Mesenchymal stem cell (in vitro differentiated cells and primary cell): ENCODE results near the gene TNS1. TPM values are rescaled to one million over a fixed set of nuclear protein-coding genes. Genes with fewer than 3 reads are reported as not detected.
A peak's percentile ranks its signal among the peaks of the same experiment; 100 is the strongest.

Source experiments
- DNase-seq: peaks from one replicate; pipeline ENCODE4 v3.0.0-alpha.2; 2013
- H2AFZ ChIP-seq: one replicate; pipeline ENCODE4 v1.6.1; 2013; ENCODE audit warnings: low read depth, mild to moderate bottlenecking, control low read depth, inconsistent platforms, low read length, moderate library complexity
- H2AK5ac ChIP-seq: 2 replicates; pipeline ENCODE4 v1.6.1; 2013; ENCODE audit warnings: low read length, moderate library complexity, mild to moderate bottlenecking, inconsistent platforms; ENCODE audit not compliant: severe bottlenecking
- H2BK120ac ChIP-seq: one replicate; pipeline ENCODE4 v1.6.1; 2013; ENCODE audit warnings: low read depth, mild to moderate bottlenecking, inconsistent platforms, low read length, moderate library complexity
- H2BK12ac ChIP-seq, 2 experiments: one replicate each; pipeline ENCODE4 v1.6.1; 2013; ENCODE audit warnings: inconsistent platforms in 2 of 2, low read length in 2 of 2, mild to moderate bottlenecking in 2 of 2, moderate library complexity in 2 of 2, control low read depth in 1 of 2
- H2BK15ac ChIP-seq: one replicate; pipeline ENCODE4 v1.6.1; 2013; ENCODE audit warnings: mild to moderate bottlenecking, low read depth, inconsistent platforms; ENCODE audit not compliant: poor library complexity, severe bottlenecking
- H2BK5ac ChIP-seq: 2 replicates; pipeline ENCODE4 v1.6.1; 2013; ENCODE audit warnings: low read depth, mild to moderate bottlenecking, low read length, control low read depth, inconsistent platforms; ENCODE audit not compliant: poor library complexity, severe bottlenecking
- H3K14ac ChIP-seq, 2 experiments: one replicate each; pipeline ENCODE4 v1.6.1; 2013; ENCODE audit warnings: inconsistent platforms in 2 of 2, low read length in 2 of 2, control low read depth in 1 of 2, mild to moderate bottlenecking in 1 of 2, moderate library complexity in 1 of 2
- H3K18ac ChIP-seq, 2 experiments: one replicate each; pipeline ENCODE4 v1.6.1; 2013; ENCODE audit warnings: inconsistent platforms in 2 of 2, low read length in 2 of 2, control low read depth in 1 of 2, low read depth in 1 of 2, mild to moderate bottlenecking in 1 of 2
- H3K23ac ChIP-seq, 2 experiments: one replicate each; pipeline ENCODE4 v1.6.1; 2013; ENCODE audit warnings: inconsistent platforms in 2 of 2, low read length in 2 of 2, mild to moderate bottlenecking in 2 of 2, moderate library complexity in 2 of 2, control low read depth in 1 of 2
- H3K27ac ChIP-seq: 2 replicates; pipeline ENCODE4 v1.5.1; 2013; ENCODE audit warnings: mild to moderate bottlenecking, moderate library complexity, low read length, control low read depth, inconsistent platforms; ENCODE audit not compliant: poor library complexity, severe bottlenecking
- H3K27me3 ChIP-seq, 2 experiments: 2 replicates each; pipeline versions ENCODE4 v1.6.1 to v1.7.0; 2013; ENCODE audit warnings: low read length in 2 of 2, mild to moderate bottlenecking in 2 of 2, moderate library complexity in 2 of 2, control low read depth in 1 of 2, inconsistent platforms in 1 of 2; ENCODE audit not compliant: control insufficient read depth in 1 of 2, insufficient read depth in 1 of 2
- H3K36me3 ChIP-seq, 2 experiments: 2 replicates each; pipeline versions ENCODE4 v1.6.1 to v1.7.0; 2013; ENCODE audit warnings: low read length in 2 of 2, control low read depth in 1 of 2, inconsistent platforms in 1 of 2, low read depth in 1 of 2, mild to moderate bottlenecking in 1 of 2; ENCODE audit not compliant: insufficient read depth in 2 of 2, control insufficient read depth in 1 of 2
- H3K4ac ChIP-seq, 2 experiments: one replicate each; pipeline ENCODE4 v1.6.1; 2013; ENCODE audit warnings: inconsistent platforms in 2 of 2, low read length in 2 of 2, mild to moderate bottlenecking in 2 of 2, moderate library complexity in 2 of 2, control low read depth in 1 of 2, low read depth in 1 of 2
- H3K4me1 ChIP-seq: 2 replicates; pipeline ENCODE4 v1.6.1; 2013; ENCODE audit warnings: low read depth, low read length, control low read depth; ENCODE audit not compliant: control insufficient read depth, insufficient read depth
- H3K4me2 ChIP-seq: 2 replicates; pipeline ENCODE4 v1.6.1; 2013; ENCODE audit warnings: low read length, mild to moderate bottlenecking, inconsistent platforms; ENCODE audit not compliant: poor library complexity, severe bottlenecking
- H3K4me3 ChIP-seq, 2 experiments: 2 replicates each; pipeline versions ENCODE4 v1.5.1 to v1.7.0; 2013; ENCODE audit warnings: low read length in 2 of 2, mild to moderate bottlenecking in 2 of 2, control low read depth in 1 of 2, low read depth in 1 of 2; ENCODE audit not compliant: insufficient read depth in 1 of 2
- H3K79me1 ChIP-seq: replicated peaks from 2 replicates; pipeline ENCODE4 v1.6.1; 2013; ENCODE audit warnings: mild to moderate bottlenecking, control low read depth, low read length, inconsistent platforms; ENCODE audit not compliant: poor library complexity, severe bottlenecking
- H3K9ac ChIP-seq: 2 replicates; pipeline ENCODE4 v1.7.0; 2013; ENCODE audit warnings: mild to moderate bottlenecking, low read length, moderate library complexity
- H3K9me3 ChIP-seq: 2 replicates; pipeline ENCODE4 v1.7.0; 2013; ENCODE audit warnings: mild to moderate bottlenecking, low read length; ENCODE audit not compliant: control insufficient read depth
- H4K8ac ChIP-seq: one replicate; pipeline ENCODE4 v1.6.1; 2013; ENCODE audit warnings: inconsistent platforms, mild to moderate bottlenecking, low read length, moderate library complexity
- H4K91ac ChIP-seq: one replicate; pipeline ENCODE4 v1.6.1; 2013; ENCODE audit warnings: mild to moderate bottlenecking, low read length, inconsistent platforms
- WGBS: methylation state at CpG from one replicate; pipeline ENCODE4 v1.1.7; 2013; ENCODE audit warnings: mixed read lengths; 5-methylcytosine and 5-hydroxymethylcytosine counted together
- small RNA-seq: library from polyadenylated mRNA; stranded (forward); fragments of <200 nt; extraction: miRNeasy Mini kit (QIAGEN cat#:217004); gene quantifications from one replicate; pipeline ENCODE3, GENCODE V24; 2013; ENCODE audit warnings: low read depth

Gene TNS1

DNA sequence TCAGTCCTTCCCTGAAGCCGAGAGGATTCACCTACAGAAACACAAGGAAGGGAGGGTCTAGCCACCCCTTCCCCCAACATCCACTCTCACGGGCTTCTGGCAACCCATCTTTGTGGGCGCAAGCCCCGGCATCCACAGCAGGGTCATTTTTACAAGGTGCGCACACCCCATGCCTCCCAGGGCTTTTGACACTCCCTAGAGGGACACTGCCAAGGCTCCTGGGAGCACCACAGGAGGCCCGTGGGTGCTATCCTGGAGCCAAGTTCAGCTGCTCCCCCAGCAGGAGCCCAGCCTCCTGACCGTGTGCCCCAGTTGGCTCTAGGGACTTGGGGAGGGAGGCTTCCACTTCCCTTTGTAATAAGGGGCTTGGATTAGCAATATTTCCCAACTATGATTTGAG lies 251.6 kb downstream of the TNS1 start:
- no peak overlapping the region for H2AFZ ChIP-seq
- no peaks in the 10 kb centered on the region for H3K79me1 ChIP-seq
- peaks cover 2% of the 10 kb centered on the region for H3K4me1 ChIP-seq
- DNase-seq, result no peak
- no peak overlapping the region for H3K4me2 ChIP-seq
- no peak overlapping the region for H3K4ac ChIP-seq
- no peak overlapping the region for H3K4me3 ChIP-seq
- peak overlapping the region; percentile 31 for H2BK15ac ChIP-seq
- no peaks in the 10 kb centered on the region for H3K9me3 ChIP-seq
- no peak overlapping the region for H2BK5ac ChIP-seq
- H3K9ac ChIP-seq, result no peak overlapping the region
- H2AK5ac ChIP-seq, result no peak overlapping the region
- H3K18ac ChIP-seq, result no peak overlapping the region
- H3K14ac ChIP-seq, result no peak overlapping the region
- no peak overlapping the region for H2BK120ac ChIP-seq
- no peaks in the 10 kb centered on the region for H3K36me3 ChIP-seq
- H3K23ac ChIP-seq, result no peak overlapping the region
- H4K91ac ChIP-seq, result no peak overlapping the region
- peaks cover 10 to 46% of the 10 kb centered on the region in 2 experiments for H3K27me3 ChIP-seq
- no peak overlapping the region for H3K27ac ChIP-seq
- 95% methylated on average over 7 of the region's 7 CpGs for WGBS
- no peak overlapping the region for H4K8ac ChIP-seq
- H2BK12ac ChIP-seq, result no peak overlapping the region

Small RNAs within 50 kb of the gene (small RNA-seq; reads per million reads assigned to genes)
- gene MIR6809, result not detected
